T follicular helper cell (primary cell): ENCODE results near the gene HSD17B3.
"Not testable (repeated sequence)": the region's sequence is repeated elsewhere in the genome, so short reads cannot be mapped to it uniquely, and the experiment has no call there.

Experiments
- DNase-seq: peaks from one replicate; pipeline ENCODE4 v3.0.0-alpha.2; 2020; ENCODE audit warnings: low read depth
- total RNA-seq, 2 experiments: gene quantifications; one replicate each; lab custom pipeline; 2026; lab: John Stamatoyannopoulos, UW

Gene HSD17B3
- total RNA-seq, result 0 reads per million in 2 experiments

DNA sequence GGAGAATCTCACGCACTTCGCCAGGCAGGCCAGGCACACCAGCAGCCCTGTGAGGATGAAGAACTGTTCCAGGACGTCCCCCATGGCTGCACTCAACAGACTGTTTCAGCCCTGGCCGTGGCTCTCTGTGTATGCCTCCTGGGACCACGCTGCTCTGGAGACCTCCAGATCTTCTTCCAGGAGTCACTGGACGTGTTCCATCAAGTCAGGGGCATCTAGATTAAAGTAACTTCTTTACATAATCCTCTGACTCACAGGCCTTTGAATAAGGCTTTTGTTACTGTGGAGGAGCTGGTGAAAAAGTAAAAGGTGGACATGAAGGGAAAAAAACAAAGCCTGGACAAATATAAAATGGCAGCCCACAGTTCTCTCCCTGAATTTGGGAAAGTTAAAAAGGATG is at the start of gene HSD17B3:
TSS of gene HSD17B3 (minus strand) at position 156 of the 400 bp plus-strand sequence. CDS start at position 84, 72 bp downstream.
- DNase-seq, result no peak

GRCh38 chr9:96350866-96351265 is 48.9 kb upstream of the HSD17B3 start:
- no peak for DNase-seq

DNA sequence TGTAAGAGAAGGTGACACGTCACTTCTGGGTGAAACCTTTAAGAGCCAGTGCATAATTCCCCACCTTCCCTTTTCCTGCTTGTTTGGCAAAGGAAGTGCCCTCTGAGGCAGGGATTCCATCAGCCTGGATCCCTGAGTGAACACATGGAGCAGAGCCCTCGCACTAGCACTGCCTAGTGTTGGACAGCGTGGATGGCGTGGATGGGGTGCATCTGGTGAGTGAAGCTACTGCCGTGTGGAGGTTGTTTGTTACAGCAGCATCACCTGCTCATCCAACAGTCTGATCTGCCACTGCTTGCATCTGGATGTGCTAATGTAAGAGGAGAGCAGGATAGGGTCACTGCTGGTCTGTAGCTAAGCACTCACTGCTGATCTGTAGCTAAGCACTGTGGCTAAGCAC is 46.3 kb upstream of the HSD17B3 start:
- DNase-seq, result no peak

- DNase-seq, result no peak
Observed at GRCh38 chr9:96345551-96345950, 43.6 kb upstream of the HSD17B3 start.

DNA sequence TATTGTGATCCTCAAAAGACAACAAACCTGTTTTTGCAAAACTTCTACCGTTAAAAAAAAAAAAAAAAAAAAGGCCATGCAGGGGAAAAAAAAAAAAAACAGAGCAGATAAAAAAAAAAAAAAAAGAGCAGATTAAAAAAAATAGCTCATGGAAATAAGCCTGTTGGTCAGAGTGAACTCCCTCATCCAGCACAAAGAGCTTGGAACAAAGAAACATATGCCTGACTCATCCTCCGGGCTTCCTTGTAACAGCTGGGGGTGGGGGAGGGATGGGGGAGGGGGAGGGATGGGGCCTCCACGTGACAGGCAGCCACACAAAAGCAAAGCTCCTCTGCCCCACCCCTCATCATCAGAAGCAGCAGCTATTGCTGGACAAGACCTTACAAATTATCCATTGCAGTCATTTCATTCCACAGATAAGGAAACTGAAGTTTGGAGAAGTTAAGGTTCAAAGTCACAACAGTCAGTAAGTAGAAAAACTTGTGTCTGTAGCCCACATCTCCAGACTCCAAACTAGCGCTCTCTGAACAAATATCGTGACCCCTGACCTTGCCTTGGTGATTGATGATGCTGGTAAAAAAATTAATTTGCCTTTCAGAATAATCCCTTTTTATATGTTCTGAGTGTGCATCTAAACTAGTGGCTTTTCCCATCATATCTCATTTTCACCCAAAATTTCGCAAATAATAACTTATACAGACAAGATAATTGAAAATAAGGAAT is 42.6 kb upstream of the HSD17B3 start:
- no peak for DNase-seq

DNA sequence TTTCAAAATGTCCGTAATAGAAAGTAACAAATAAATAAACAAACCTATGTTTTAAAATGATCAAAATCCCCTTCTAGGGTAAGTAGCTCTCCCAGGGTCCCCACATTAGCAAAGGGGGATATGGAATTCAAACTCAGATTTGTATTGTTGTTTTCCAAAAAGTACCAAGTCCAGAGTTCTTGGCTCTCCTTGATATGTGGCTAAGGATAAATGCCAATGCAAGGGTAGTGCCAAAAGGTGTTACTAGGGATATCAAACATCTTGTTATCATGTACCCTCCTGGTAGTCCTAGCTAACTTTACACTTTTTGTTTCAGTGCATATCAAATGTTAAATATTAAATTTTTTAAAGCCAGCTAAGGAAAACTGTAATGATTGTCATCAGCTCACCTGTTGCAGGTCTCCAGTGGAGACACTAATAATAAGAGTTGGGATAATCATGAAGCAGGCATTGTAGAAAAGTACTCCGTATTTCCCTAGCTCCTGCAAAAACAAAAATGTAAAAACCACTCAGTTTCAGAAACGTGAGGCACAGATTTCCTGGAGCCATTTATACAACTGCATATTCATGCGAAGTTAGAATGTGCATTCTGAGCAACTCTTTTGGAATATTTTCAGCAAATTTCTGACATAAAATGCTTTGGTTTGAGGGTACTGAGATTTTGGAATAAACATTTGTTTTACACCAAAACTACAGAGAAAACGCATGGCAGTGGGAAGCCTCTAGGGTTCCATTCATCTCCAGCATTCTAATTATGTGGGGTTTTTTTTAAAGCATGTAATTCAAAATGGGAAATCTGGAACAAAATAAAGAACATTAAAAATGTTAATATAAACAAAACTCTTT is 41.8 kb upstream of the HSD17B3 start:
- DNase-seq, result no peak

DNA sequence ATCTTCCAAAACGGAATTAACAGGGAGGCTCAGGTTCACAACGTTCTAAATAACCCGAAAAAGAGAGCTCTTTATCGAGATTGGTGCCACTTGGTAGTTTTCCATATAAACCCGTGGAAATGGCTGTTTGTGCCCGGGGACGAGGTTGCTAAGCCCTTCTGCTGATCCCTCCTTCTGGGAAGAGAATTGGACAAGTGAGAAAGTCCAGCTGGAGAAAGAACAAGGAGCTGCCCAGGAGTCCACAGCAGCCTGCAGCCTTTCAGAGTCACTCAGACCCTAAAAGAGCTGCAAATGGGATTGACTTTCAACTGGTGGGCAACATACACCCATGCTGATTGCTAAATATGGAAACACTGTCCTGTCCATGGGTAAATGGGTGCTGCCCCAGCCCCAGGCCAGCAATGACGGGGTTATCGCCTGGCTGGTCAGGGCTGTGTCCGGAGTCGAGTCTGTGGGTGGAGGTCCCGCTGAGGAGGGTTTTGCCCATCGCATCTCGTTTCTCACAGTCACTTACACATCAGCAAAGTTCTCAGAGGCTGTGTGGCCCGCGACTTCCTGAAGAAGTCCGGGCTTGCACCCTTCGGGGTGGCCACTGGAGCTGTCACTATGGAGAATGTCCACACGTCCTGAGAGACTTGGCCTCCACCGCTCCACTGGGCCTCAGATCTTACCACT is 40.7 kb upstream of the HSD17B3 start:
- no peak for DNase-seq

DNA sequence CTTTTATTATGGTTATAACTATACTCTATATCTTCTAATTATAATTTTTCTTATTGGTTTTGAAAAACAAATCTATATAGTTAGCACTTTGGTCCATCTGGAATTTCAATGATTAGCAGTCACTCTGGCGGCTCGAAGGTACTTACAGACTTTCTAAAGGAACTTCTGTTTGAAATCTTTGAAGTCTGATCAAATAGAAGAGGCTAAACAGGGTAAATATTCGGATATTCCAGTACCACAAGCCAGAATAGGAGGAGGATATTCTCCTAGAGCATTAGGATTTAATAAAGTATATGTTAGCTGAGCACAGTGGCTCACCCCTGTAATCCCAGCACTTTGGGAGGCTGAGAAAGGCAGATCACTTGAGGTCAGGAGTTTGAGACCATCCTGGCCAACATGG is 38.7 kb upstream of the HSD17B3 start:
- DNase-seq, result no peak

- DNase-seq, result no peak
Observed at GRCh38 chr9:96338299-96338698, 36.3 kb upstream of the HSD17B3 start.

DNA sequence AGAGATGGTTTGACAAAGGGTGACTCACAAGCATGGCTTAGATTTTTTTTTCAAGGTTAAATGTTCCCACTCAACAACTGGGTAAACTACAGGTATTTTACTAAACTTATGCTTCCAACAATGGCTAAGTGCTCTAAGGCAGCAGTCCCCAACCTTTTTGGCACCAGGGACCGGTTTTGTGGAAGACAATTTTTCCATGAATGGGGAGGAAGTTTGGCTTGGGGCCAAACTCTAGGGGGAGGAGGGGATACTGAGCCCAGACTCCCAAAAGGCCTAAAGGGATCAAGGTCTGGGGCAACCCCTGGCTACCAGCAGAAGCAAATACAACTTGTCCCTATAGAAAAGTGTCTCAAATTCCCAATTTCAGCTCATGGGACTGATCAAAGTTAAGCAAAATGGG is 32.0 kb upstream of the HSD17B3 start:
- DNase-seq, result no peak

GRCh38 chr9:96331236-96331947 is 29.4 kb upstream of the HSD17B3 start:
- no peak for DNase-seq

GRCh38 chr9:96327694-96328352 is 25.8 kb upstream of the HSD17B3 start:
- peak; percentile 13 for DNase-seq

GRCh38 chr9:96323169-96323568 is 21.2 kb upstream of the HSD17B3 start:
- DNase-seq, result no peak

GRCh38 chr9:96322736-96323135 is 20.8 kb upstream of the HSD17B3 start:
- DNase-seq, result not testable (repeated sequence)

DNA sequence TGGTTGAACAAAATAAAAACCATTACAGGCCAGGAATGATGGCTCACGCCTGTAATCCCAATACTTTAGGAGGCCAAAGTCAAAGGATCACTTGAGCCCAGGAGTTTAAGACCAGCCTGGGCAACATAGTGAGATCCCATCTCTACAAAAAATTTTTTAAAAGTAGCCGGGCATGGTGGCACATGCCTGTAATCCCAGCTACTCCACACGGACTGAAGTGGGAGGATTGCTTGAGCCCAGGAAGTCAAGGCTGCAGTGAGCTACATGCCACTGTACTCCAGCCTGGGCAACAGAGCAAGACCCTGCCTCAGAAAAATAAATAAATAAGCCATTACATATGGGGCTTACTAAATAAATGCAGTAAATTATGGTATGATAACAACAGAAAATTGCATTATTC is 20.2 kb upstream of the HSD17B3 start:
- not testable (repeated sequence) for DNase-seq

GRCh38 chr9:96321515-96321914 is 19.5 kb upstream of the HSD17B3 start:
- DNase-seq, result no peak

DNA sequence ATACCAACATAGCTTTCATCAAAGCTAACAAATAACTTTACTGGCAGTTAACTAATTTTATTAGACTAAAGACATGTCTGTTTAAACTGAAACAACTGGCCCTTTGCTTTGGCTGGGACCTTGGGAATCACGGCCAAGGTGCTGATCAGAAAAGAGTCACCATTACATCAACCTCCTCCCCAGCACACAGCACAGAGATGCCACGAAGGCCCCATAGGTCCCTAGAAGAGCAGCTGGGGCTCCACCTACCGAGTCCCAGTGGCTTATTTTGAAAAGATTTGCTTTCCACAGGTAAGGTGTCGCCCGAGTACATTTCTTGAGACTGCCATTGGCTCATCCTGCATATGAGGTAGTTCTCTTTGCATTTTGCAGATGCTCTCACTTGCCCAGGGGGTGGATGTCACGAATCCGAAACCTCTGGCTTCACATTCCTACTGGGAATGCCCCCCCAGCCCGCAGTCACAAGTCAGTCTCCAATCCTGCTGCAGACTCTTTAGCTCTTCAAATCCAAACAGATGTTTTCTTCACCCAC is 18.8 kb upstream of the HSD17B3 start:
- no peak for DNase-seq

- DNase-seq, result no peak
Observed at GRCh38 chr9:96318921-96319565, 17.1 kb upstream of the HSD17B3 start.

GRCh38 chr9:96317335-96317980 is 15.5 kb upstream of the HSD17B3 start:
- peak; percentile 26 for DNase-seq

DNA sequence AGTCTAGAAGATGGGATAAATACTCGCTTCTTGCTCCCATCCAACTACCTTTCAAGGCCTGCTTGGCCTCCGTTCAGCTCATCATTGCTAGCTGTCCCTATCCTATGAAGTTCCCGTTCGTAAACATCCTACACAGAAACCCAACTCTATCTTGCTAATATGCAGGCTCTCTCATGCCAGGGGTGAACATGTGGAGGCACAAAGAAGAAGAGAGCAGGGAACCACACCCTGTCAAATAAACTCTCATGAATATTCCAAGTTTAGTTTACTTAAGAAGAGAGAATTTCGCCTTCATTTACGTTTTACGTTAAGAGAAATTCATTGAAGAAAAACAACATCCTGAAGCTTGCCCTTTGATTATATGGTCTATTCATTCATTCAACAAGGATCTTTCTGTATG is 7.9 kb upstream of the HSD17B3 start:
- DNase-seq, result no peak
